ENCODE data around the gene SLC35A5. TPM values are rescaled to one million over a fixed set of nuclear protein-coding genes. Genes with fewer than 3 reads are reported as not detected.

The SLC35A5 gene
- total and polyA plus RNA-seq, 2 of the 13 experiments (the other 11 are each of a cell fraction or from before 2014, with no cell fraction given), result 15.5 to 26.5 TPM

DNA sequence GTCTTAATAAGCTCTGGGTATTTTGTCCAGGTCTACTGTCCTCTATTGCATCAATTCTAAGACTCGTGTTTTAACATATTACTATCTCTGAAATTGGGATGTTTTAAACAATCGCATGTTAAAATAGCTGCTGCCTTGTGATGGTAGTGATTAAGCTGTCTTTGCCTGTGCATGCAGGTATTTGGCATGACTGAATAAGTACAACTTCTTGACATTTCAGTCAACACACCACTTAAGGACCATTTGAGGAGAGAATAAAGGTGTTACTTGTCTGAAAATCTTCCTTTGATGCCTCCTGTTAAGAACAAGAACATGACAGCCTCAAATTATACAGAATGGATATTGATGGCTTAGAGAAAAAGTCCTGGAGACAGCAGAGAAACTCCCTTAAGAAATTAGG is 33.0 kb downstream of the SLC35A5 start:
- Histone ChIP-seq H3K9me3 (ENCODE audit: low read length) (no peaks in the 10 kb centered on the region), H3K27ac (ENCODE audit: extremely low read length, insufficient read depth, low read length) (no peak overlapping the region), H4K20me1 (ENCODE audit: insufficient read depth, low read length) (no peaks in the 10 kb centered on the region), H3K36me3 (replicated peaks in 1 of 2; ENCODE audit: control insufficient read depth in 1 of 2, insufficient read depth in 2 of 2, low read length in 2 of 2) (peaks cover 0 to 4% of the 10 kb centered on the region in 2 experiments; a peak in 1 of 5 replicates), H3K4me1 (ENCODE audit: insufficient read depth, low read length) (no peaks in the 10 kb centered on the region), H2AFZ (ENCODE audit: low read length) (no peak overlapping the region), H3K4me2 (ENCODE audit: low read depth, low read length) (no peak overlapping the region), H3K4me3 (replicated peaks in 1 of 3; ENCODE audit: insufficient read depth in 1 of 3, low read depth in 2 of 3, low read length in 3 of 3) (no peak overlapping the region), H3K79me2 (ENCODE audit: insufficient read depth, low read length) (no peaks in the 10 kb centered on the region), H3K27me3 (ENCODE audit: control insufficient read depth in 1 of 2, insufficient read depth in 2 of 2, low read length in 2 of 2) (no peaks in the 10 kb centered on the region), H3K9ac (ENCODE audit: insufficient read depth, low read depth, low read length) (no peak overlapping the region)
- DNase-seq (ENCODE audit: low spot score) (no peak), FAIRE-seq (no peak), ATAC-seq (no peak)
- intact Hi-C loops (cut with micrococcal nuclease; ENCODE audit: unreplicated experiment), result no loop called here
- POLR2A ChIA-PET, result no interaction called here
- WGBS (ENCODE audit: low lambda C conversion rate), result 69% methylated on average over 2 of the region's 2 CpGs
- CTCF ChIA-PET (ENCODE audit: low intra/inter-chr PET ratio, low total read pairs), result no interaction called here
- in situ Hi-C loops (cut with HindIII; ENCODE audit: extremely low pct_ligation_motif_present, low pct_unique_long_range_greater_than_20kb), result no loop called here
- no TSS peak for BruUV-seq (replicated peaks)
- TF ChIP-seq ZEB1 (IDR thresholded peaks at IDR 0.05; ENCODE audit: insufficient replicate concordance, low read depth) (no peak), RBAK (CRISPR knock-in tag; IDR thresholded peaks at IDR 0.05) (no peak), ATF7-NPFF (CRISPR knock-in tag; IDR thresholded peaks at IDR 0.05; ENCODE audit: low read depth) (no peak), ZNF780A (CRISPR knock-in tag; IDR thresholded peaks at IDR 0.05) (no peak)
- TF ChIP-seq, protein P1, sequence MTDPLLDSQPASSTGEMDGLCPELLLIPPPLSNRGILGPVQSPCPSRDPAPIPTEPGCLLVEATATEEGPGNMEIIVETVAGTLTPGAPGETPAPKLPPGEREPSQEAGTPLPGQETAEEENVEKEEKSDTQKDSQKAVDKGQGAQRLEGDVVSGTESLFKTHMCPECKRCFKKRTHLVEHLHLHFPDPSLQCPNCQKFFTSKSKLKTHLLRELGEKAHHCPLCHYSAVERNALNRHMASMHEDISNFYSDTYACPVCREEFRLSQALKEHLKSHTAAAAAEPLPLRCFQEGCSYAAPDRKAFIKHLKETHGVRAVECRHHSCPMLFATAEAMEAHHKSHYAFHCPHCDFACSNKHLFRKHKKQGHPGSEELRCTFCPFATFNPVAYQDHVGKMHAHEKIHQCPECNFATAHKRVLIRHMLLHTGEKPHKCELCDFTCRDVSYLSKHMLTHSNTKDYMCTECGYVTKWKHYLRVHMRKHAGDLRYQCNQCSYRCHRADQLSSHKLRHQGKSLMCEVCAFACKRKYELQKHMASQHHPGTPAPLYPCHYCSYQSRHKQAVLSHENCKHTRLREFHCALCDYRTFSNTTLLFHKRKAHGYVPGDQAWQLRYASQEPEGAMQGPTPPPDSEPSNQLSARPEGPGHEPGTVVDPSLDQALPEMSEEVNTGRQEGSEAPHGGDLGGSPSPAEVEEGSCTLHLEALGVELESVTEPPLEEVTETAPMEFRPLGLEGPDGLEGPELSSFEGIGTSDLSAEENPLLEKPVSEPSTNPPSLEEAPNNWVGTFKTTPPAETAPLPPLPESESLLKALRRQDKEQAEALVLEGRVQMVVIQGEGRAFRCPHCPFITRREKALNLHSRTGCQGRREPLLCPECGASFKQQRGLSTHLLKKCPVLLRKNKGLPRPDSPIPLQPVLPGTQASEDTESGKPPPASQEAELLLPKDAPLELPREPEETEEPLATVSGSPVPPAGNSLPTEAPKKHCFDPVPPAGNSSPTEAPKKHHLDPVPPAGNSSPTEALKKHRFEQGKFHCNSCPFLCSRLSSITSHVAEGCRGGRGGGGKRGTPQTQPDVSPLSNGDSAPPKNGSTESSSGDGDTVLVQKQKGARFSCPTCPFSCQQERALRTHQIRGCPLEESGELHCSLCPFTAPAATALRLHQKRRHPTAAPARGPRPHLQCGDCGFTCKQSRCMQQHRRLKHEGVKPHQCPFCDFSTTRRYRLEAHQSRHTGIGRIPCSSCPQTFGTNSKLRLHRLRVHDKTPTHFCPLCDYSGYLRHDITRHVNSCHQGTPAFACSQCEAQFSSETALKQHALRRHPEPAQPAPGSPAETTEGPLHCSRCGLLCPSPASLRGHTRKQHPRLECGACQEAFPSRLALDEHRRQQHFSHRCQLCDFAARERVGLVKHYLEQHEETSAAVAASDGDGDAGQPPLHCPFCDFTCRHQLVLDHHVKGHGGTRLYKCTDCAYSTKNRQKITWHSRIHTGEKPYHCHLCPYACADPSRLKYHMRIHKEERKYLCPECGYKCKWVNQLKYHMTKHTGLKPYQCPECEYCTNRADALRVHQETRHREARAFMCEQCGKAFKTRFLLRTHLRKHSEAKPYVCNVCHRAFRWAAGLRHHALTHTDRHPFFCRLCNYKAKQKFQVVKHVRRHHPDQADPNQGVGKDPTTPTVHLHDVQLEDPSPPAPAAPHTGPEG (CRISPR knock-in tag; IDR thresholded peaks at IDR 0.05), result no peak
- TF ChIP-seq, protein P2, sequence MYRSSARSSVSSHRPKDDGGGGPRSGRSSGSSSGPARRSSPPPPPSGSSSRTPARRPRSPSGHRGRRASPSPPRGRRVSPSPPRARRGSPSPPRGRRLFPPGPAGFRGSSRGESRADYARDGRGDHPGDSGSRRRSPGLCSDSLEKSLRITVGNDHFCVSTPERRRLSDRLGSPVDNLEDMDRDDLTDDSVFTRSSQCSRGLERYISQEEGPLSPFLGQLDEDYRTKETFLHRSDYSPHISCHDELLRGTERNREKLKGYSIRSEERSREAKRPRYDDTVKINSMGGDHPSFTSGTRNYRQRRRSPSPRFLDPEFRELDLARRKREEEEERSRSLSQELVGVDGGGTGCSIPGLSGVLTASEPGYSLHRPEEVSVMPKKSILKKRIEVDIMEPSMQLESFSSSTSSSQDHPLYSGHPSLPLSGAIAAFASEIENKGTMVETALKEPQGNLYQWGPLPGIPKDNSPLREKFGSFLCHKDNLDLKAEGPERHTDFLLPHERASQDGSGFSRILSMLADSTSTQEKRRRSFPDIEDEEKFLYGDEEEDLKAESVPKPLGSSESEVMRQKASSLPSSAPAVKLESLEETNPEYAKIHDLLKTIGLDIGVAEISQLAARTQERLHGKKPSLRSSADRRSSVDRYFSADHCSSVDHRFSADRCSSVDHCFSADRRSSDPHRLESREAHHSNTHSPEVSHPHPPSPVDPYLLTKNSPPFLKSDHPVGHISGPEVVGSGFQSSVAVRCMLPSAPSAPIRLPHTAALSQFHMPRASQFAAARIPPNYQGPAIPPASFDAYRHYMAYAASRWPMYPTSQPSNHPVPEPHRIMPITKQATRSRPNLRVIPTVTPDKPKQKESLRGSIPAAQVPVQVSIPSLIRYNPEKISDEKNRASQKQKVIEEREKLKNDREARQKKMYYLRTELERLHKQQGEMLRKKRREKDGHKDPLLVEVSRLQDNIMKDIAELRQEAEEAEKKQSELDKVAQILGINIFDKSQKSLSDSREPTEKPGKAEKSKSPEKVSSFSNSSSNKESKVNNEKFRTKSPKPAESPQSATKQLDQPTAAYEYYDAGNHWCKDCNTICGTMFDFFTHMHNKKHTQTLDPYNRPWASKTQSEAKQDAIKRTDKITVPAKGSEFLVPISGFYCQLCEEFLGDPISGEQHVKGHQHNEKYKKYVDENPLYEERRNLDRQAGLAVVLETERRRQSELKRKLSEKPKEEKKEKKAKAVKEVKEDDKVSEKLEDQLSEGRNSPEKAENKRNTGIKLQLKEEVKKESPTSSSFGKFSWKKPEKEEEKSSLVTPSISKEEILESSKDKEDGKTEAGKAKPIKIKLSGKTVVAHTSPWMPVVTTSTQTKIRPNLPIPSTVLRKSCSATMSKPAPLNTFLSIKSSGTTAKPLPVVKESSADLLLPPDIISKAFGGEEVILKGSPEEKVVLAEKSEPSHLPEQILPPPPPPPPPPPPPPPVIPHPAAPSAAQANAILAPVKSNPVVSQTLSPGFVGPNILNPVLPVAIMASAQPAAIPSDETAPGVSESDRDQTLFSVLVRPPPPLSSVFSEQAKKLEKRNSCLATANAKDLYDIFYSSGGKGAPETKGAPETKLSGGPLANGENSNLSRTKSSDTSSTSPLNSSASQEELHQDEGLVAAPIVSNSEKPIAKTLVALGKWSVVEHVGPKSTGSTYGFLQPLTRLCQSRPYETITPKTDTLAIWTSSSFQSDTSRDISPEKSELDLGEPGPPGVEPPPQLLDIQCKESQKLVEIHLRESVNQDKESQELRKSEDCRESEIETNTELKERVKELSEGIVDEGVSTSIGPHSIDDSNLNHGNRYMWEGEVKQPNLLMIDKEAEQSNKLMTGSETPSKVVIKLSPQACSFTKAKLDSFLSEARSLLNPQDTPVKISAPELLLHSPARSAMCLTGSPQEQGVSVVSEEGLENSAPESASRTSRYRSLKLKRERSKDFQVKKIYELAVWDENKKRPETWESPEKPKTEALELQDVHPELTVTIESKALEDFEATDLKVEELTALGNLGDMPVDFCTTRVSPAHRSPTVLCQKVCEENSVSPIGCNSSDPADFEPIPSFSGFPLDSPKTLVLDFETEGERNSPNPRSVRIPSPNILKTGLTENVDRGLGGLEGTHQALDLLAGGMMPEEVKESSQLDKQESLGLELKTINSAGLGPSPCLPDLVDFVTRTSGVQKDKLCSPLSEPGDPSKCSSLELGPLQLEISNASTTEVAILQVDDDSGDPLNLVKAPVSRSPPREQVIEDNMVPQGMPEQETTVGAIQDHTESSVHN (CRISPR knock-in tag; IDR thresholded peaks at IDR 0.05), result no peak
- TF ChIP-seq, protein P3, sequence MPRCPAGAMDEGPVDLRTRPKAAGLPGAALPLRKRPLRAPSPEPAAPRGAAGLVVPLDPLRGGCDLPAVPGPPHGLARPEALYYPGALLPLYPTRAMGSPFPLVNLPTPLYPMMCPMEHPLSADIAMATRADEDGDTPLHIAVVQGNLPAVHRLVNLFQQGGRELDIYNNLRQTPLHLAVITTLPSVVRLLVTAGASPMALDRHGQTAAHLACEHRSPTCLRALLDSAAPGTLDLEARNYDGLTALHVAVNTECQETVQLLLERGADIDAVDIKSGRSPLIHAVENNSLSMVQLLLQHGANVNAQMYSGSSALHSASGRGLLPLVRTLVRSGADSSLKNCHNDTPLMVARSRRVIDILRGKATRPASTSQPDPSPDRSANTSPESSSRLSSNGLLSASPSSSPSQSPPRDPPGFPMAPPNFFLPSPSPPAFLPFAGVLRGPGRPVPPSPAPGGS (CRISPR knock-in tag; IDR thresholded peaks at IDR 0.05), result no peak

All from HepG2 (cell line).